ENCODE data around the gene UNC79.

DNA sequence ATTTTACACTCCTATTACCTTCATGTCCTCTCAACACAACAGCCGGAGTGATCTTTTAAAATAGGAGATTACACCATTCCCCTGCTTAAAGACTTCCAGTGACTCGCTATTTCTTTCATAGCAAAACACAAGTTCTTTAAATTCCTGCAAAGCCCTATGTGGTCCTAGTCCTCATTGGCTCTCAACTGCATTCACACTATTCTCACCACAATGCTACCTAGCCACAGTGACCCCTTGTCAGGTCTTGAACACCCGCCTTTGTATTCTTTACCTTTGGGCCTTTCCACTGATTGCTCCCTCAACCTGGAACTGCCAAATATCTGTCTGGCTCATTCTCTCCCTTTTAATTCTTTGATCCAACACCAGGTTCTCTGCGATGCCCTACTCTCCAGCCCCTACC lies 197.3 kb downstream of the UNC79 start:
- TF ChIP-seq, protein P1, sequence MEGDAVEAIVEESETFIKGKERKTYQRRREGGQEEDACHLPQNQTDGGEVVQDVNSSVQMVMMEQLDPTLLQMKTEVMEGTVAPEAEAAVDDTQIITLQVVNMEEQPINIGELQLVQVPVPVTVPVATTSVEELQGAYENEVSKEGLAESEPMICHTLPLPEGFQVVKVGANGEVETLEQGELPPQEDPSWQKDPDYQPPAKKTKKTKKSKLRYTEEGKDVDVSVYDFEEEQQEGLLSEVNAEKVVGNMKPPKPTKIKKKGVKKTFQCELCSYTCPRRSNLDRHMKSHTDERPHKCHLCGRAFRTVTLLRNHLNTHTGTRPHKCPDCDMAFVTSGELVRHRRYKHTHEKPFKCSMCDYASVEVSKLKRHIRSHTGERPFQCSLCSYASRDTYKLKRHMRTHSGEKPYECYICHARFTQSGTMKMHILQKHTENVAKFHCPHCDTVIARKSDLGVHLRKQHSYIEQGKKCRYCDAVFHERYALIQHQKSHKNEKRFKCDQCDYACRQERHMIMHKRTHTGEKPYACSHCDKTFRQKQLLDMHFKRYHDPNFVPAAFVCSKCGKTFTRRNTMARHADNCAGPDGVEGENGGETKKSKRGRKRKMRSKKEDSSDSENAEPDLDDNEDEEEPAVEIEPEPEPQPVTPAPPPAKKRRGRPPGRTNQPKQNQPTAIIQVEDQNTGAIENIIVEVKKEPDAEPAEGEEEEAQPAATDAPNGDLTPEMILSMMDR (IDR thresholded peaks at IDR 0.05; ENCODE audit: extremely low read depth in 1 of 2, insufficient read depth in 1 of 2, low read depth in 1 of 2, low read length in 2 of 2) = no peak
- TF ChIP-seq EZH2 (IDR thresholded peaks at IDR 0.05; ENCODE audit: borderline replicate concordance, low read depth, low read length, severe bottlenecking) = no peak

Measured in endothelial cell of umbilical vein (primary cell).